ENCODE data around the gene MLST8.

Gene MLST8, protein sequence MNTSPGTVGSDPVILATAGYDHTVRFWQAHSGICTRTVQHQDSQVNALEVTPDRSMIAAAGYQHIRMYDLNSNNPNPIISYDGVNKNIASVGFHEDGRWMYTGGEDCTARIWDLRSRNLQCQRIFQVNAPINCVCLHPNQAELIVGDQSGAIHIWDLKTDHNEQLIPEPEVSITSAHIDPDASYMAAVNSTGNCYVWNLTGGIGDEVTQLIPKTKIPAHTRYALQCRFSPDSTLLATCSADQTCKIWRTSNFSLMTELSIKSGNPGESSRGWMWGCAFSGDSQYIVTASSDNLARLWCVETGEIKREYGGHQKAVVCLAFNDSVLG

DNA sequence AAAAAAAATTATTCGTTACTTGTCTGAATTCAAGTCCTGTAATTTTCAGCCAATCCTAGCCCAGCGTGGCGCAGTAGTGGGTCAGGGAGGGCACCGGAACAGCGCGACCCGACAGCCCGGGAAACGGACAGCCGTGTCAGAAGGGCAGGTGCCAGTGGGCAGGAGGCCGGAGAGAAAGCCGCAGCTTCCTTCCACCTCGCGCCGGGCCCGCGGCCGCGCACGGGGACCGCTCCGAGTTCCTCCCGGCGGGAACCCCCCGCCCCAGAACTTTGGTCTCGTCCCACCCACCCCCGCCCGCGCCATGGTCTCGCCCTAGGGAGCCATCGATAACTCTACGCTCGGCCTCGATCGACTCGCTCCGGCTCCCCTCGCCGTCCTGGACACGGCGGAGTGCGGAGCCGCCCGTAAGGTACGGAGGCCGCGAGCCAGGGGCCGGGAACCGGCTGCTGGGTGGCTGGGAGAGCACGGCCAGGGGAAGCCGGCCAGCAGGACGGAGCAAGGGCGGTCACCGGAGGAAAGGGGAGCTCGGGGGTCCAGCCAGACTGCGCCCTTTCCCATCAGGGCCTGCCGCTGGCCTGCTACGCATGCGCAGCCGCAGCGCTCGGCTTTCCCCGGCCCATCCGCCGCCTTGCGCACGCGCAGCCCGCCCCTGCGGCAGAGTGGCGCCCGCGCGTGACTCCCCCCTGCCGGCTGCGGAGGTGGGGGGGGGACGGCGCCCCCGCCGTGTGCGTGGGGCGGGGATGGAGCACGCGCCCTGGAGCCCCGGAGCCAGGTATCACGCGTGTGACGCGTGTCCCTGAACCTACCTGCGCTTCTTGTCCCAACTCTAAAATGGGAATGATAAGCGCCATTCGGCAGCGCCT is at the start of gene MLST8:
Gene MLST8, plus strand, starts transcription at position 351 of the 863 bp plus-strand sequence. CDS start 632 bp downstream, outside the sequence.
- peak; percentile 78 to 90 for DNase-seq (ENCODE audit: low read depth in 2 of 2)

DNA sequence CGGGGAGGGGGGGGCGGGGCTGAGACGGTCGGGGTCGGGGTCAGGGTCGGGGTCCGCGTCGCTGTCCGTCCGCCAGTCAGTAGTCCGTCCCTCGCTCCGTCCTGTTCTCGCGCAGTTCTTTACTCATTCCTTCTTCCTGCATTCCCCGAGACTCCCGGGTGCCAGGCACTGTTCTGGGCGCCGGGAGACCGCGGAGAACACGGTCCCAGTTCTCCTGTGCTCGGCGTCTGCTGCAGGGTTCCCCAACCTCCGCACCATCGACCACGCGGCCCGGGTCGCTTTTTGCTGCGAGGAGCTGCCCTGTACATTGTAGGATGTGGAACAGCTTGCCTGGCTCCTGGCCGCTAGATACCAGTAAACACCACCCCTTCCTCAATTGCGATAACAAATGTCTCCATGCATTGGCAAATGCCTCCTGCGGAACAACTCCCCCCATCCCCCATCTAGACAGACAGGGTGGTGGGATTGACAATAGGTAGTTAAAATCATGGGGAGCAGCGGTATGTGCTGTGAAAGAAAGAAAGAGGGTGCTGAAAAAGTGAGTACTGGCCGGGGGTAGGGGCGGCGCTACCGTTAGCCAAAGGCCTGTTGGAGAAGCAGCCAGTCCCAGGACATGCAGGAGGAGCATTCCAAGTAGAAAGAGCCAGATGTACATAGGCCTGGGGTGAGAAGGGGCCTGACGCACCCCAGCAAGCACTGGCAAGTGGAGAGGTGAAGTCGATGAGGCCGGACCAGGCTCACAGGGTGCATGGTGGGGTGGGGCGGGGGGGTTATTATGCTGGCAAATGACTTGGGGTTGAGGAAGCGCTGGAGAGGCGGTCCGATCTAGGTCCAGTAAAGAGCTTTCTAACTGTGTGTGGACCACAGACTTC is 49.0 kb upstream of the MLST8 start:
- DNase-seq (ENCODE audit: low read depth in 2 of 2): no peak

DNA sequence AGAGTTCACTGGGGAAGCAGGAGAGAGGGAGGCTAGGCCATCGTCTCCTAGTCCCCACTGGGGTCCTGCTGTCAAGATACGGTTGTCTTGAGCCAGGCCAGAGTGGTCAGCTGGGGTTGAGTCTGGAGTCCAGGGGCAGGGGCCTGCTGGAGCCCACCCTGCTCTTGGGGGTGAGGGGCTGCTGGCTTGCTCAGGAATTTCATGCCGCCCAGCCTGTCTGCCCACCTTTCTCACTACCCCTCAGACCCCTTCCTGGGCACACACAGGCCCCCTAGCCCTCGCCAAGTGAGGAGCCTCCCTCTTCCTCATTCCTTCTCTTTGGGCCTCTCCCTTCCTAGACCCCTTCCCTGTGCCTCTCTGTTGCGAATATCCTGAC is 48.4 kb upstream of the MLST8 start:
- no peak for DNase-seq (ENCODE audit: low read depth in 2 of 2)

DNA sequence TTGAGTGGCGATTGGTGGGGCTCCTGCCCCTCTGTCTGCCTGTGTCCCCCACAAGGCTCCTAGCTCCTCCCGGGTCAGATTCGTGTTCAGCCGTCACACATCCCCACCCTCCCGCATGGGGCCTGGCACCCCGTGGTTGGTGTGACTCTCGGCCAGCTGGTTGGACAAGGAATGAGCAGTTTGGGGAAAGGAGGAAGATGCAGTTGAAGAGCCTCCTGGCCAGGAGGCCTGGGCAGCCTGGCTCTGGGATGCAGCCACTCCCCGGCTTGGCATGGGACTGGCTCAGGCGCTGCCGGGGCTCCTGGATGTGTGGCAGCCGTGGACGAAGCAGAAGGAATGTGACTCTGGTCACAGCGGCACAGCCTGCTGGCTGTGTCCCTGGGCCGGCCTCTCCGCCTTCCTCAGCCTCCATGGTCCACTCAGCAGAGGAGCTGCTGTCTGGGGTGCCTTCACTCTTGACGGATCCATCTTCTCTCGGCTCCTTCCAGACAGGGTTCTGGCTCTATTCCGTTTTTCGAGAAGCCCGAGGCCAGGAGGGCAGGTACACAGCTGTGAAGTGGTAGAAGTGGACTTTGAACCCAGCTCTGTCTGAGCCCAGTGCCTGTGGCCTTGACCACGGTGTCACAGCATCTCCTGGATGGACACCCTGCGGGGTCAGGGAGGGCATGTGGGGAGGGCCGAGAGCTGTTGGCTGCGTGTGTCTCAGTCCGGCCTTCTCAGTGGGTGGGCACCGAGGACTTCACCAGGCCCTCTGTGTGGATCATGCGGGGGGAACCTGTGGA is 47.6 kb upstream of the MLST8 start:
- no peak for DNase-seq (ENCODE audit: low read depth in 2 of 2)

DNA sequence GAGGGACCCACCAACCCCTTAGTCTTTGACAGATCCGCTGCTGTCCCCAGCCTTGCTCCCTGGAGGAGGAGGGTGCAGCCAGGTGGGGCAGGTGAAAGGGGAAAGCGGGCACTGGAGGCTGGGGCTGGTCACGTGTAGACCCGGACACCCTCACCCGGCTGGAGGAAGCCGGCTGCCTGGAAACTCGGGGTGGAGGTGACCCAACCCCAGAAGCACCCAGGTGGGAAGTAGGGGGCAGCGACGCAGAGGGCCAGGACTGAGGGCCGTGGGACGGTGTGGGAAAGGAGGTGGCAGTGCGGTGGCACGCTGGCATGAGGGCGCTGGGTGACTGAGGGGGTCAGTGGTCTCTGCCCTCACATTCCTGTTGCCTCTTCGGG is 47.0 kb upstream of the MLST8 start:
- DNase-seq (ENCODE audit: low read depth in 2 of 2): no peak

DNA sequence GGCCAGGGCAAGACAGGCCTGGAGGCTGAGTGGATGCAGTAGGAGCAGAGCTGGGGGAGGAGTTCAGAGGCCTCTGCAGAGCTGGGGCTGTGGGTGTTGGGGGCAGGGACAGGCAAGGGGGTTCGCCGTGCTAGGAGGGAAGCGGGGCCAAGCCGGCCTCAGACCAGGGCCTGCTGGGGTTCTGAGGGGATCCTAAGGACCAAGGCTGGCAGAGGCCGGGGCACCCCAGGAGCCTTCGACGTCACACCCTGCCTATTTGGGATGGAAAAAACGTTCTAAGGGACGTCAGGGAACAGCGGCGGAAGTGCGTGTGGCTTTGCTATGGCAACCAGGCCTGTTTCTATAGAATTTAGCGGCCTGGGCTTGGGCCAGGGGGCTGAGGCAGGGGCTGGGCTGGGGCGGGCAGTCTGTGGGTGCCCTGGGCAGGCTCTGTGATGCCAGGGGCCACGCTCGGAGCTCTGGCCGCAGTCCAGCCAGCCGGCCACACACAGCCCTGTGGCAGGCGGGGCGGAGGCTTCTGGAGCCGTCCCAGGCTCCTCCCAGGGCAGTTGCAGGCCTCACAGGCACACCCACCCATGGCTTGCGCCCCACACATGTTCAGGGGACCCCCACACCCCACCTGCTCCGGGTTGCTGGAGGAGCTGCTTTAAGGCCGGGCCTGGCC is 45.9 kb upstream of the MLST8 start:
- no peak for DNase-seq (ENCODE audit: low read depth in 2 of 2)

DNA sequence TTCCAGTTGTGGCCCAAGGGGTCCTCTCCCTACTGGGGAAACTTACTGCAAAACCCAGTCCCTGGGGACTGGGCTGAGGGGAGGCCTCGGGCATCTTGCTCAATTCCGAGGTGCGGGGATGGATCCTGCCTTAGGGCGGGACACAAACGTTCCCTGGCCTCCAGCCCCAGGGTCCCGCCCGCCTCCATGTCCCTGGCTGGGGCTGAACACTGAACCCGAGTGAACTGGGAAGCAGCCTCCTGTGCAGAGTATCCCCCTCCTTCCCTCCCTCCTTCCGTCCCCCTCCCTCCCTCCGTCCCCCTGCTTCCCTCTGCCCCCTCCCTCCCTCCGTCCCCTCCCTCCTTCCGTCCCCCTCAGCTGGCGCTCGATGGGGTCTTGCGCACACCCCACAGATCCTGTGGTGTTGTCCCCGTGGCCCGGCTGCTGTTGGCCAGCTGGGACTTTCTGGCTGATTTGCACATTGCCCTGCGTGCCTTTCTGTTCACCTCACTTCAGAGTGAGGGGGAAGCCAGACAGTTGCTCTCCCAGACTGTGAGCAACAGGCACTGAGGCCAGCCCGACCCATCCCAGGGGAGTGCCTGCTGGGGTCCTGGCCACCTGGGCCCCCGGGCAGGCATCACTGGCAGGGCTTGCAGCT is 44.2 kb upstream of the MLST8 start:
- no peak for DNase-seq (ENCODE audit: low read depth in 2 of 2)

DNA sequence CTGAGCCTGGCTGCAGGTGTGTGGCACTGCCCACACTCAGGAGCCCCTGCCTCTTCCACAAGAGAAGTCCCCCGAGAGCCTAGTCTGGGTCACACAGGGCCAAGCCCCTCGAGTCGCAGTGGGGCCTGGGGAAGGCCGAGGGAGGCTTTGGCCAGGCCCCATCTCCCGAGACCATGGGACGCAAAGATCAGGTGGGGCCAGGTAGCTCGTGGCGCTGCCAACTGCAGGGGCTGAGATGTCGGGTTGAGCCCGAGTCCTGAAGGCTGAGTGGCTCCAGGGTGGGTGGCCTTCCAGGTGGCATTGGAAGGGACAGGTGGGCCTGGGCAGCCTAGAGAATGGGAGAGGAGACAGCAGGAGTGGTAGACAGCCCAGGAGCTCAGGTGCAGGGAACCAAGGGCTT is 43.3 kb upstream of the MLST8 start:
- no peak for DNase-seq (ENCODE audit: low read depth in 2 of 2)

DNA sequence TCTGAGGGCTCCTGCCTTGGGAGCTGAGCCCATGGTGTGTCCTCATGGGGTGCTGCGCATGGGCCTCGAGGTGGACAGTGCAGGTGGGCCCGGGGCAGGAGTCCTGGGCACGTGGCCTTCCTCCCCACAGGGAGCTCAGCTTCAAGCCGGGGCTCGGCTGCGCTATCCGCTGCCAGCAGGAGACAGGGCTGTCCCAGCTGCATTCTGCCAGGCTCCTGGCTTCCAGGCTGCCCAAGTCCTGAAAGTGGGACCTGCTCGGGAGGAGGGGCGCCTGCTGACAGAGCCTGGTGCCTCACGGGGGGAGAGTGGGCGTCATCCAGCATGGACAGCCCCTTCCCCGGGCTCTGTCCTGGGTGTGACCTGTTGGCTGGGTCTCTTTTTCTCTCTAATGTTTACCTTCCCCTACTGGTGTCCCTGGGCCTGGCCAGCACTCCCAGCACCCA is 42.6 kb upstream of the MLST8 start:
- DNase-seq (ENCODE audit: low read depth in 2 of 2): no peak

DNA sequence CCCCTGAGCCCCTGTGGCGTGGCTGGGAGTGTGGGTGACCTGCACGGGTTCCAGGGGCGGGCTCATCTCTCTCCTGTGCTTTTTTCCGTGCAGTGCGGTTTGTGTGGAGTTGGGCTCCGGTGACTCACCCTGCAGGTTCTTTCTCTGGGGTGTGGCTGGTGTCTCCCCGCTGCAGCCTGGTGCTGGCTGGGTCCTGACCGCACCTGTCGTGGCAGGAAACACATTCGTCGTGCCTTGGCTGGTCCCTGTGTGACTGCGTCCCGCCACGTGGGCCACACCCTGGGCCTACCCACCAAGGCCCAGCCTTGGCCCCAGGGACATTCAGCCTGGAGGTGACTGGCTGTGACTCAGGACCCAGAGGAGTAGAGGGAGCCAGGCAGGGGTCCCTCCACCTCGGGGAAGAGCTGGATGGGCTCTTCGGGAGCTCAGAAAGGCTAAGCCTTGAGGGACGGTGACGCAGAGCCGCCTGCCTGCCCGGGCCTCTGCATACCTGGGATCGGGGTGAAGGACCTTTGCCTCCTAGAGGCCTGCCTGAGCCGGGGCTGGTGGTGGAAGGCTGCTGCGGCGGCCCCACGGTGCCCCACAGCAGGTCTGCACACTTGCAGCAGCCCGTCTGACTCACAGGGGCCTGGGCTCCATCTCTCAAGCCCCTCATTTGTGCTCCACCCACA is 41.9 kb upstream of the MLST8 start:
- no peak for DNase-seq (ENCODE audit: low read depth in 2 of 2)

DNA sequence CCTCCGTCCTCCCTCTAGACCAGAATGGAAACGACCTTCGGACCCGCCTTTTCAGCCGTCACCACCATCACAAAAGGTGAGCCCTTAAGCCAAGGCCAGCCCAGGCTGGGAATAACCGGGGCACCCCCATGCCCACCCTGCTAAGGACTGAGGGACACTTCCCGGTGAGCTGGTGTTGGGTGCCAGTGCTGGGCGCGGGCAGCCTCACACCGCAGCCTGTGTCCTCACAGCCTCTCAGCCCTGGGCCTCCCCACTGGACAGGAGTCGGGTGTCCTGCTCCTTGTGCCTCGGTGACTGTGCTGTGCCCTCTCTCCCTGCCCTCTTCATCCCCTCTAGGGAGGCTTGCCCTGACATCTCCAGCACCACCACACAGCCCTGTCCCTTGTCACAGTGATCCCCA is 39.4 kb upstream of the MLST8 start:
- DNase-seq (ENCODE audit: low read depth in 2 of 2): no peak

DNA sequence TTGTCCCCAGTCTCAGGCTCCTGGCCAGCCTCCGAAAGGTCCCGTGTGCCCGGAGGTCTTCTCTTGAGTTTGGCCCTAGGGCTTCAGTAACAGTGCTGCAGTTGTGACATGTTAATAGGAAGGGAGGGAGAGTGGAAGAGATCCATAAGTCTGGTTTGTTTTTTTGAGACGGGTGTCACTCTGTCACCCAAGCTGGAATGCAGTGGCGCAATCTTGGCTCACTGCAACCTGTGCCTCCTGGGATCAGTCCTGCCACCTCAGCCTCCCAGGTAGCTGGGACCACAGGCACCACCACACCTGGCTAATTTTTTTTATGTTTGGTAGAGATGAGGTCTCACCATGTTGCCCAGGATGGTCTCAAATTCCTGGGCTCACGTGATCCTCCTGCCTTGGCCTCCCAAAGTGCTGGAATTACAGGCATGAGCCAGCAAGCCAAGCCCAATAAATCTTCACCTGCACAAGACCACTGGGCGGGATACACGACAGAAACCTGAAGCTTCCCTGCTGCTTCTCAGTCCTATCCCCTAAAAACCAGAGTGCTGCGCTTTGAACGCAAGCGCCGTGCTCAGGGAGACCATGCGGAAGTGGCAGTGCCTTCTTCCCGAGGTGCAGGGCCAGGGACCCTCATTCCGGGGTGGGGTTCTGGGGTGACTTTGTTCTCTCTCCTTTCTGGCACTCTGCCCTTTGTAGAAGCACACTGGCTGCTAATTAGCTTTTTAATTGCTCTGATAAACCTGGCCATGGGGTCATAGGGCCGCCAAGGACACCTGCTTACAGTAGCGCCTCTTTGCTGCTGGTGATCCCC is 38.8 kb upstream of the MLST8 start:
- no peak for DNase-seq (ENCODE audit: low read depth in 2 of 2)

DNA sequence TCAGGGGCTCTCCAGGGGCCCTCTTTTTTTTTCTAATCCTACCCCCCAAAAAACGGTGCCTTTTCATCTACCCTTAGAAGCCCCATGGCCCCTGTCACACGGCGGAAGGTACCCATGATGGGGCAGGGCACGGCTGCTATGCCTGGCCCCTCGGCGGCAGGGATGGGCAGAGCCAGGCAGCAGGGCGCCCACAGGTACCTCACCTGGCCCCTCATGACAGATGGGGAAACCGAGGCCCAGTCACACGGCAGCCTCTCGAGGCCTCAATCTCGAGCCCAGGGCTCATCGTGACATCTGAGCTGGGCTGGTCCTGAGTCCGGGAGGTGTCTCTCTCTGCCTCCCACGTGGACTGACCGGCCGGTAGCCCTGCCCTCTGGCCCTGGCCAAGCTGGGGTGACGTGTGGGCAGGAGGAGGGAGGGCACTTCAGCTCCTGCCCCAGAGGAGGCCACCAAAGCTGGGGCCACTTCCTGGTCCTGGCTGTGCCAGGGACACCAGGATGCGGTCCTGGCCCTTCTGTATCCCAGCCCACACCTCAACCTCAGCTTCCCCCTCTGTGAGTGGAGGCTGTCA is 38.1 kb upstream of the MLST8 start:
- no peak for DNase-seq (ENCODE audit: low read depth in 2 of 2)

DNA sequence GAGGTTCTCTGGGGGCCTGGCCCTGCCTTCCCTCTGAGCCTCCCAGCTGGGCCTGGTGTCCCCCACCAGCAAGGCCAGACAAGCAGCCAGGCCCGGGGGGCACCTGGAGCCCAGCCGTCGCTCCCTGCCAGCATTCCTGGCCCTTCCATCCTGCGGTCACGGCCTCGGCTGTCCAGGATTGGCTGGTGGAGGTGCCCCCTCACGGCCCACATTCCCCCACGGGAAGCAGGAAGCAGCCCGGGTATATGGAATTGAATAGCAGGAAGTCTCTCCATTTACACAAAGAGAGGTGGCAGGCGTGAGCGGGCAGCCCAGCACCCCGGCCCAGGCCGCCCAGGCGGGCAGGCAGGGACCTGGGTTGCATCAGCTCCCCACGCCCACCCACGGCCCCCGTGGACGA is 35.2 kb upstream of the MLST8 start:
- no peak for DNase-seq (ENCODE audit: low read depth in 2 of 2)

DNA sequence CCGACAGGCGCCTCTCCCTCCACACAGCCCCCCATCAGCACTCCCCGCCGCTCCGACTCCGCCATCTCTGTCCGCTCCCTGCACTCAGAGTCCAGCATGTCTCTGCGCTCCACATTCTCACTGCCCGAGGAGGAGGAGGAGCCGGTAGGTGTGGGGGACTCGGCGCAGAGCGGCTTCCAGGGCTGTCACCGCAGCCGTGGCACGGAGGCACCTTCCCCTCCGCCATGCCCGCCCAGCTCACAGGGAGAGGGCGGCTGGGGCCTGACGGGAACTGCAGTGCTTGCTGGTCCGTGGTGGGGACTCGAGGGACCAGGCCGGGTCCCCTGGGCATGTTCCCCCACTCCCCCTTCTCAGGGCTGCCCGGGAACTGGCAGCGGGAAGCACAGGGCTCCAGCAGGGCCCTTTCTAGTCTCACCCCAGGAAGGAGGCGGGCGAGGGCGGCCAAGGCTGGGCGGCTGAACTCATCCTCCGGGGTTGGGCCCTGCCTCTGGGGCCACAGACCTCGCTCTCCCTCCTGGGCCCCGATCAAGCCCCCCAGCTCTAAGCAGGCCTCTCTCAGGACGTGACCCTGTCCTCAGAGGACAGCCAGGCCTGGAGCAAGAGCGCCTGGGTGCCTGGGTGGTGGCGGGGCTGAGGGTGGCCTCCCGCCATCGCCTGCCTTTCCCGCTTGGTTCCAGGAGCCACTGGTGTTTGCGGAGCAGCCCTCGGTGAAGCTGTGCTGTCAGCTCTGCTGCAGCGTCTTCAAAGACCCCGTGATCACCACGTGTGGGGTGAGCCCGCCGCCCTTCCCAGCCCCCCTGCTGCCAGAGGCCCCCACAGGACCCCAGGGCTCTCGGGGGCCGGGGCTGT is 34.4 kb upstream of the MLST8 start:
- no peak for DNase-seq (ENCODE audit: low read depth in 2 of 2)

DNA sequence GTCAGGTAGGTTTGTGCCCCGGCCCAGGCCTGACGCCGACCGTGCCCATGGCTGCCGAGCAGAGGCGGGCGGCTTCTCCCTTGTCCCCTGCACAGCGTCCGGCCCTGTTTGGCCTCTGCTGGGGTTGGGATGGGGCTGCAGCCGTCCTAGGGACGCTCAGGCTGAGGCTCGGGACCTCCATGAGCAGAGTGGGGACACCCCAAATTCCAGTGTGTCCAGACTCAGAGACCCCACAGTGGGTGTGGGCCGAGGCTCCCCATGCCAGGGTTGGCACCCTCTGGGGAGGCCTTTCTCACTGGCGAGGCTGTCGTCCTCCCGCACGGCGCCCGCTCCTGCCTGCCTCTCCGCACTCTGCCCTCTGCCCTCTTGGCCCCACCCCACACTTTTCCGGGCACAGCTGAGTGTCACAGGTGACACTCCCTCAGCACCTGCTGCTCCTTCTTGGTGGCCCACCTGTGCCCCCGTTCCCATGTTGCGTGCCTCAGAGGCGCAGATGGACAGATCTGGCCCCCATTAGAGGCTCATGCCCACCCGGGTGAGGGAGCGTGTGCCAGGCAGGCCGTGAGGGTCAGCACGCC is 33.6 kb upstream of the MLST8 start:
- DNase-seq (ENCODE audit: low read depth in 2 of 2): no peak

DNA sequence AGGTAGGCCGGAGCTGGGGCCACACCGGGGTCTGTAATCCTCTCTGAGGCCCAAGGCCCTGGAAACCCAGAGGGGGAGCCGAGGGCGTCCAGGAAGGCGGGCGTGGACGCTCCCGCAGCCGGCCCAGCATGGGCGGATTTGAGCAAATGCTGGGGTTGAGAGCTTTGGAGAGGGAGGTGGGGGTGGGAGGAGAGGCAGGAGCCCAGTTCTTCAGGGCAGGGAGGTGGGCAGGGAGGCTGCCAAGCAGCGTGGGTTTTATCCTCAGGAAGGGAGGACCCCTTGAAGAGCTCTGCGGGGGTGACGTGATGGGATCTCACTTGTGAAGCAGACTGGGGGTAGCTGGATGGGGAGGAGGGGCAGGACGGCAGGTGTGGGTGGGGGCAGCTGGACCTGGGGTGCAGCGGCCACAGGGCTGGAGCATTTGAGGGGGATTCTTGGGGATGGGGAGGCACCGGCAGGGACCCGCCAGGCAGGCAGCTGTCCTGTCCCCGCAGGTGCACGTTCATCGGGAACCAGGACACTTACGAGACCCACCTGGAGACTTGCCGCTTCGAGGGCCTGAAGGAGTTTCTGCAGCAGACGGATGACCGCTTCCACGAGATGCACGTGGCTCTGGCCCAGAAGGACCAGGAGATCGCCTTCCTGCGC is 32.4 kb upstream of the MLST8 start:
- DNase-seq (ENCODE audit: low read depth in 2 of 2): no peak

All from stimulated activated CD8-positive, alpha-beta memory T cell treated with anti-CD3 and anti-CD28 coated beads, Interleukin-15, amount 100 ng/mL, for 4 hours (primary cell).